Mesothelial cell of epicardium (in vitro differentiated cells): Measurements from ENCODE around the gene TRPC1. TPM values are rescaled to one million over a fixed set of nuclear protein-coding genes. Genes with fewer than 3 reads are reported as not detected.

ENCODE experiments used
- DNase-seq, 2 experiments: peaks; one replicate each; pipeline ENCODE4 v3.0.0; 2021; ENCODE audit warnings: low spot score in 2 of 2; ENCODE audit not compliant: unreplicated experiment in 2 of 2
- H3K27ac Mint-ChIP-seq: 2 replicates; pipeline ENCODE4 v1.8.0; 2021; ENCODE audit warnings: mixed read lengths
- H3K27me3 Mint-ChIP-seq: 2 replicates; pipeline ENCODE4 v1.8.0; 2021; ENCODE audit warnings: low read depth, mixed read lengths
- H3K36me3 Mint-ChIP-seq: 2 replicates; pipeline ENCODE4 v1.8.0; 2021; ENCODE audit warnings: mixed read lengths
- H3K4me1 Mint-ChIP-seq: 2 replicates; pipeline ENCODE4 v1.8.0; 2021; ENCODE audit warnings: mixed read lengths
- H3K4me3 Mint-ChIP-seq: 2 replicates; pipeline ENCODE4 v1.8.0; 2021; ENCODE audit warnings: mild to moderate bottlenecking, moderate library complexity, mixed read lengths
- H3K9me3 Mint-ChIP-seq: 2 replicates; pipeline ENCODE4 v1.8.0; 2021; ENCODE audit warnings: mixed read lengths
- total RNA-seq: library from RNA; stranded (reverse); gene quantifications from 3 replicates; pipeline ENCODE4 v1.2.1, GENCODE V29; 2021
- TF ChIP-seq, protein P1 (sequence below): fragments of 200-600 bp; sonication (generic); IDR thresholded peaks from one replicate; pipeline ENCODE4 v1.5.0; 2021; ENCODE audit warnings: antibody characterized with exemption; ENCODE audit not compliant: unreplicated experiment

TRPC1 gene
- total RNA-seq, 1 donor from 2014 or later: 15.7 TPM

DNA sequence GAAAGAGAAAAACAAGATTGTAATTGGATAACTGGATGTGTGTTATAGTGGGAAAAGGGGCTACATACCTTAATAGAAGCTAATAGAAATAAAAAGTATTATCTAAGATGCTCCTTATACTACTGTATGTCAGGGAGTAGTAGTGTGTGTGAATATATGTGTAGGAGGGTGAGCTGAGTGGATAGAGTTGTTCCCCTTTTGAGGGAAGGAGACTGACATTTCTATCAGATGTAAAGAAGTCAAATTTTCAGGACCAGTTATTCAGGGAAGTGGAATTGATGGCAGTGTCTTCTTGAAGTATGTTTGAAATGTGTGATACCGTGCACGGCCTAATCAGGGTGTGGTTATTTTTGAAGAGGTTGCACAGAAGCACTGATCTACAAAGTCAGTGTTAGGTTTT, 116.0 kb downstream of the TRPC1 start:
- H3K4me3 Mint-ChIP-seq: no peak overlapping the region
- H3K4me1 Mint-ChIP-seq: no peaks in the 10 kb centered on the region
- no peak overlapping the region for H3K27ac Mint-ChIP-seq
- H3K36me3 Mint-ChIP-seq: no peaks in the 10 kb centered on the region
- no peak for DNase-seq
- no peaks in the 10 kb centered on the region for H3K27me3 Mint-ChIP-seq
- TF ChIP-seq, protein P1, sequence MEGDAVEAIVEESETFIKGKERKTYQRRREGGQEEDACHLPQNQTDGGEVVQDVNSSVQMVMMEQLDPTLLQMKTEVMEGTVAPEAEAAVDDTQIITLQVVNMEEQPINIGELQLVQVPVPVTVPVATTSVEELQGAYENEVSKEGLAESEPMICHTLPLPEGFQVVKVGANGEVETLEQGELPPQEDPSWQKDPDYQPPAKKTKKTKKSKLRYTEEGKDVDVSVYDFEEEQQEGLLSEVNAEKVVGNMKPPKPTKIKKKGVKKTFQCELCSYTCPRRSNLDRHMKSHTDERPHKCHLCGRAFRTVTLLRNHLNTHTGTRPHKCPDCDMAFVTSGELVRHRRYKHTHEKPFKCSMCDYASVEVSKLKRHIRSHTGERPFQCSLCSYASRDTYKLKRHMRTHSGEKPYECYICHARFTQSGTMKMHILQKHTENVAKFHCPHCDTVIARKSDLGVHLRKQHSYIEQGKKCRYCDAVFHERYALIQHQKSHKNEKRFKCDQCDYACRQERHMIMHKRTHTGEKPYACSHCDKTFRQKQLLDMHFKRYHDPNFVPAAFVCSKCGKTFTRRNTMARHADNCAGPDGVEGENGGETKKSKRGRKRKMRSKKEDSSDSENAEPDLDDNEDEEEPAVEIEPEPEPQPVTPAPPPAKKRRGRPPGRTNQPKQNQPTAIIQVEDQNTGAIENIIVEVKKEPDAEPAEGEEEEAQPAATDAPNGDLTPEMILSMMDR: no peak
- peaks cover 6% of the 10 kb centered on the region for H3K9me3 Mint-ChIP-seq

DNA sequence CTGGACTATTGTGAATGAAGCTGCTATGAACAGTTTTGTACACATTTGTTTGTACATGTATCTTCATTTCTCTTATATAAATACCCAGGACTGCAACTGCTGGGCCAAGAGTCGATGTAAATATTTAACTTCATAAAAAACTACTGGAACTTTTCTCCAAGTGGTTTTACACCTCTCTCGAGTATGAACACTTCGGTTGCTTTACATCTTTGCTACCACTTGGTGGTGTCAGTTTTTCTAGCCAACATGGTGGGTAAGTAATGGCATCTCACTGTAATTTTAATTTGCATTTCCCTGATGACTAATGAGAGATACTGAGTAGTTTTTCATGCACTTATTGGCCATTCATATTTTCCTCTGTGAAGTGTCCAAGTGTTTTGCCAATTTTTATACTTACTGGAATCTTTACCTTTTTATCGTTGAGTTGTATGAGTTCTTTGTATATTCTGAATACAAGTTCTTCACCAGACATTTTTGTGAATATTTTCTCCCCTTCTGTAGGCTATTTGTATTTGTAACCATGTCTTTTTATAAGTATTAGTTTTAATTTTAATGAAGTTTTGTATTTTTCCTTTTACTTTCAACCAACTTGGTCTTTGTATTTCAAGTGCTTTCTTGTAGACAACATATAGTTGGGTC, 120.6 kb downstream of the TRPC1 start:
- H3K36me3 Mint-ChIP-seq: no peaks in the 10 kb centered on the region
- DNase-seq: no peak

DNA sequence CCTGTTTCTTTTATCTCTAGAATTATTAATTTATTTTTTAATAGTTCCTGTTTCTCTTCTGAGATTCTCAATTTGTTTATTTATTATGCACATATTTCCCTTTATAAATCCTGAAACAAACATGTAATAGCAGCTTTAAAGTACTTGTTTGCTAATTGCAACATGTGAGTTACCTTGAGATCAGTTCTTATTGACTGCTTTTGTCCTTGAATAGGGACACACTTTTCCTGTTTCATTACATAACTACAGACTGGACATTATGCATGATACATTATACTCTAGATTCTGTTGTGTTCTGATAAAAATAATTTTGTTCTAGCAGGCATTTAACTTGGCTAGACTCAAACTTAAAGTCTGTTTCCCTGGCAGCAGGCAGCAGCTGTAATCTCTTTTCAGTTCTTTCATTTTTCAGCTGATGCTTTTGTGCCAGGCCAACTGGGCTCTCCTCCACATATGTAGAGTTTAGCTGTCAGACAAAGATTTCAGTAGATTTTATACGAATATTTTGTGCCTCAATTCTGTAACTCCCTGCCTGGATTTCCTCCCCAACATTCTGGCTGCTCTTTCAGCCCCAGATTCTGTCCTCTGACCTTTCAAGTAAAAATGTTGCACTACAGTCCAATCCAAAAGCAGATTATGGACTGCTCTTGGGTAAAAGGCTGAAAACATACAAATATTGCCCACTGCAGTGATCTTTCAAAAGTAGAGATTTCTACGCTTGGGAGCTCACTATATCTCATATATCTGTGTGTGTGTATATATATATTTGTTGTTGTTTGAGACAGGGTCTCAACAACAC, 123.1 kb downstream of the TRPC1 start:
- Mint-ChIP-seq H3K4me1 (peaks cover 3% of the 10 kb centered on the region), H3K9me3 (no peaks in the 10 kb centered on the region), H3K4me3 (no peak overlapping the region), H3K27ac (peak overlapping the region; percentile 68), H3K27me3 (no peaks in the 10 kb centered on the region), H3K36me3 (no peaks in the 10 kb centered on the region)
- no peak for DNase-seq
- TF ChIP-seq, protein P1: no peak

More for the DNA sequence above, 120.6 kb downstream of the TRPC1 start:
- no peaks in the 10 kb centered on the region for H3K9me3 Mint-ChIP-seq
- TF ChIP-seq, protein P1: no peak
- H3K27me3 Mint-ChIP-seq: no peaks in the 10 kb centered on the region
- H3K4me1 Mint-ChIP-seq: peaks cover 3% of the 10 kb centered on the region
- H3K4me3 Mint-ChIP-seq: no peak overlapping the region
- H3K27ac Mint-ChIP-seq: no peak overlapping the region

DNA sequence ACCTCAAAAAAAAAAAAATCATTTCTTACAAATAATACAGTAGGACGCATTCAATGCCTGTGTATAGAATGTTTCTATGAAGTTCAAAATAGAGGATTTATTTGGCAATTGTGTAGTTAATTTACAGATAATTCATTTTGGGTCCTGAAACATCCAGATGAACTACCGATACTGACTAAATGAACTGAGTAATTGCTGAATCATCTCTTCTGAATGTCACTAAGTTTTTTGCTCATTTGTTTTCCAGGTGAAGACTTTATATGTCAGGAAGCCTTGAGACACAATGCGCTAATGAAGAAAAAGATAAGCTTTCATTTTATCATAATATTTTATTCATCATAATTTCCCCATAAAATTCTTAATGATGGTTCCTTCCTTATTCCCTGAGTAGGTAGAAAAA, 125.3 kb downstream of the TRPC1 start:
- no peak overlapping the region for H3K27ac Mint-ChIP-seq
- no peaks in the 10 kb centered on the region for H3K36me3 Mint-ChIP-seq
- peaks cover 13% of the 10 kb centered on the region for H3K4me1 Mint-ChIP-seq
- DNase-seq: no peak
- no peaks in the 10 kb centered on the region for H3K27me3 Mint-ChIP-seq
- H3K4me3 Mint-ChIP-seq: no peak overlapping the region
- H3K9me3 Mint-ChIP-seq: no peaks in the 10 kb centered on the region
- TF ChIP-seq, protein P1: no peak

DNA sequence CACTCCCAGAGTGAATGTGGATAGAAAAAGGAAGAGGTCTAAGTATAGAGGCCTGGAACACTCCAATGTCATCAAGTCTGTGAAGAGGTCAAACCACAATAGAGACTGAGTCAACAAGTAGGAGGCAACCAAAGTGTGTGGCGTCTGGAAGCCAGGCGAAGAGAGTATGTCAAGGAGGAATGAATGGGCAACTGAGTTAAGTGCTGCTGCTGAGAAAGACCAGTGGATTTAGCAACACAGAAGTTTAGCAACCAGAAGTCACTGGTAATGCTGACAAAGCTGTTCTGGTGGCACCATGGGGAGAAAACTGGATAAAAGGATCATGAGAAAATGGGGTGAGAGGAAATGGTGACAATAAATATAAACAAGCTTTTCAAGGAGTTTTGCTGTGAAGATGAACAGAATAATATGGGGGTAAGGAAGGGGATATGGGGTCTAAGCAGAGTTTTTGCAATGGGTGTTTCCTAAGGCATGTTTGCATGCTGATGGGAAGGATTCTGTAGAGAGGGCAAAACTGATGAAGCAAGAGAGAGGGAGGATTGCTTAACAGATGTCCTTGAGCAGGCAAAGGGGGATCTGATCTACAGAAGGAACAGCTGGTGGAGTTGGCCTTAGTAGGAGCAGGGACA, 126.7 kb downstream of the TRPC1 start:
- Mint-ChIP-seq H3K27me3 (no peaks in the 10 kb centered on the region), H3K9me3 (no peaks in the 10 kb centered on the region), H3K4me3 (no peak overlapping the region), H3K4me1 (peaks cover 14% of the 10 kb centered on the region), H3K36me3 (no peaks in the 10 kb centered on the region), H3K27ac (no peak overlapping the region)
- TF ChIP-seq, protein P1: no peak
- DNase-seq: no peak
